OCI-LY7 (cell line): Measurements from ENCODE around the gene CATSPERE. TPM values are rescaled to one million over a fixed set of nuclear protein-coding genes. Genes with fewer than 3 reads are reported as not detected.
"Not testable (repeated sequence)": the region's sequence is repeated elsewhere in the genome, so short reads cannot be mapped to it uniquely, and the experiment has no call there.

Experiments used
- BruUV-seq: library from RNA; stranded (reverse); fragments of 400-500 nt; replicated peaks from 2 replicates; lab custom pipeline; 2021; lab: Mats Ljungman, UMichigan
- CTCF ChIA-PET: fragments of 300-600 bp; sonication (Branson Sonifier 250); formaldehyde crosslinking; loops from one replicate; lab custom pipeline; 2022; ENCODE audit warnings: antibody characterized with exemption; ENCODE audit not compliant: unreplicated experiment; lab: Charles Lee
- POLR2A ChIA-PET: fragments of 300-600 bp; sonication (Branson Sonifier 250); formaldehyde crosslinking; loops from one replicate; lab custom pipeline; 2022; ENCODE audit warnings: antibody characterized with exemption; lab: Charles Lee
- DNase-seq: peaks from one replicate; pipeline ENCODE4 v3.0.0-alpha.2; 2015; ENCODE audit warnings: low spot score
- H2AFZ ChIP-seq: fragments of 200-600 bp; sonication (generic), shearing (Covaris generic); 2 replicates; pipeline ENCODE4 v1.6.1; 2014; ENCODE audit warnings: mild to moderate bottlenecking, antibody characterized with exemption, low read length, moderate library complexity
- H3K27ac ChIP-seq: fragments of 200-600 bp; sonication (generic); 2 replicates; pipeline ENCODE4 v1.5.1; 2014; ENCODE audit warnings: mixed run types, low read depth, mild to moderate bottlenecking, moderate library complexity, low read length, inconsistent platforms; ENCODE audit not compliant: poor library complexity, severe bottlenecking
- H3K36me3 ChIP-seq: fragments of 200-600 bp; sonication (generic); 2 replicates; pipeline ENCODE4 v1.6.1; 2014; ENCODE audit warnings: mild to moderate bottlenecking, antibody characterized with exemption, low read length, moderate library complexity, mixed read lengths; ENCODE audit not compliant: insufficient read depth
- H3K4me1 ChIP-seq: fragments of 200-600 bp; sonication (generic); 2 replicates; pipeline ENCODE4 v1.5.1; 2014; ENCODE audit warnings: mild to moderate bottlenecking, low read length; ENCODE audit not compliant: insufficient read depth, poor library complexity, severe bottlenecking
- H3K4me2 ChIP-seq: fragments of 200-600 bp; sonication (generic); 2 replicates; pipeline ENCODE4 v1.6.1; 2014; ENCODE audit warnings: mild to moderate bottlenecking, low read length
- H3K4me3 ChIP-seq: fragments of 200-600 bp; sonication (generic); 2 replicates; pipeline ENCODE4 v1.5.1; 2014; ENCODE audit warnings: mild to moderate bottlenecking, low read depth, low read length; ENCODE audit not compliant: poor library complexity, severe bottlenecking
- H3K79me2 ChIP-seq: fragments of 200-600 bp; sonication (generic); 2 replicates; pipeline ENCODE4 v1.6.1; 2016; ENCODE audit warnings: low read depth, mild to moderate bottlenecking, low read length, moderate library complexity, mixed read lengths; ENCODE audit not compliant: insufficient read depth
- H3K9me2 ChIP-seq: fragments of 200-600 bp; sonication (generic); 2 replicates; pipeline ENCODE4 v1.6.1; 2016; ENCODE audit warnings: mild to moderate bottlenecking, low read length, mixed read lengths; ENCODE audit not compliant: insufficient read depth
- H3K9me3 ChIP-seq: fragments of 200-600 bp; sonication (generic); 2 replicates; pipeline ENCODE4 v1.6.1; 2014; ENCODE audit warnings: mild to moderate bottlenecking, mixed run types, low read length, mixed read lengths
- H4K20me1 ChIP-seq: fragments of 200-600 bp; sonication (generic); 2 replicates; pipeline ENCODE4 v1.6.1; 2014; ENCODE audit warnings: mild to moderate bottlenecking, antibody characterized with exemption, low read length, moderate library complexity, mixed read lengths; ENCODE audit not compliant: insufficient read depth
- EZH2phosphoT487 ChIP-seq: fragments of 200-600 bp; sonication (generic); IDR thresholded peaks from 2 replicates; pipeline ENCODE4 v1.6.1; 2018; ENCODE audit warnings: low read depth, borderline replicate concordance, mild to moderate bottlenecking, mixed run types, antibody characterized with exemption, low read length, moderate library complexity, mixed read lengths
- intact Hi-C: fragments of 100-400 bp; cut with micrococcal nuclease; formaldehyde crosslinking; loops from one replicate; pipeline ENCODE4 v1.10.0; 2022; ENCODE audit not compliant: unreplicated experiment
- total RNA-seq, 2 experiments: library from RNA; depleted of rRNA in 1 of 2; stranded (reverse); fragments of >200 nt in 1 of 2; shearing (Covaris generic) in 1 of 2; gene quantifications; 2 replicates each; pipeline ENCODE4 v1.2.3, GENCODE V29; 2014 to 2022
- TF ChIP-seq, protein P1 (sequence below): fragments of 200-600 bp; sonication (generic); conservative IDR thresholded peaks from 2 replicates; pipeline ENCODE4 v1.5.1; 2014; ENCODE audit warnings: mild to moderate bottlenecking, antibody characterized with exemption, low read length, moderate library complexity, mixed read lengths

The CATSPERE gene
- total RNA-seq, 2 experiments from 2014 or later = 0.41 to 1.1 TPM

DNA sequence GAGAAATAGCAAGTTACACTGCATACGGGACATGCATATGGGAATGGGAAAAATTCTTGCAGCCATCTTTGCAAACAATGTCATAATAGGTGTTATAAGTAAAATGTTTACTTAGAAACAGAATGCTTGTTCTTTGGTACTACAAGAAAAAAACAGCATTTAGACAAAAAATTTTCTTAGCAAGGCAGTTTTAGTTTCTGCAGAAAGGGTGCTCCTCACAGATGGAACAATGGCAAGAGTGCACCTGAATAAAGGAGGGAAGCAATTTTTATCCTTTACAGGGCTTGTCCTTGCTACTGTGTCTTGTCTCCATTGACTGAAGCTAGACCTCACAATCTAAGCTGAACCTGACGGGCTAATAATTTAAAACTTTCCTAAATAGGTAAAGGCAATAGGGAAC lies 112.7 kb downstream of the CATSPERE start:
- intact Hi-C loops = no loop called here
- H4K20me1 ChIP-seq = no peaks in the 10 kb centered on the region
- ChIA-PET POLR2A (no interaction called here), CTCF (no interaction called here)
- H3K36me3 ChIP-seq = no peaks in the 10 kb centered on the region
- H2AFZ ChIP-seq = no peak overlapping the region
- no peak for DNase-seq
- H3K27ac ChIP-seq = no peak overlapping the region
- H3K4me3 ChIP-seq = no peak overlapping the region
- BruUV-seq = no TSS peak
- TF ChIP-seq, protein P1, sequence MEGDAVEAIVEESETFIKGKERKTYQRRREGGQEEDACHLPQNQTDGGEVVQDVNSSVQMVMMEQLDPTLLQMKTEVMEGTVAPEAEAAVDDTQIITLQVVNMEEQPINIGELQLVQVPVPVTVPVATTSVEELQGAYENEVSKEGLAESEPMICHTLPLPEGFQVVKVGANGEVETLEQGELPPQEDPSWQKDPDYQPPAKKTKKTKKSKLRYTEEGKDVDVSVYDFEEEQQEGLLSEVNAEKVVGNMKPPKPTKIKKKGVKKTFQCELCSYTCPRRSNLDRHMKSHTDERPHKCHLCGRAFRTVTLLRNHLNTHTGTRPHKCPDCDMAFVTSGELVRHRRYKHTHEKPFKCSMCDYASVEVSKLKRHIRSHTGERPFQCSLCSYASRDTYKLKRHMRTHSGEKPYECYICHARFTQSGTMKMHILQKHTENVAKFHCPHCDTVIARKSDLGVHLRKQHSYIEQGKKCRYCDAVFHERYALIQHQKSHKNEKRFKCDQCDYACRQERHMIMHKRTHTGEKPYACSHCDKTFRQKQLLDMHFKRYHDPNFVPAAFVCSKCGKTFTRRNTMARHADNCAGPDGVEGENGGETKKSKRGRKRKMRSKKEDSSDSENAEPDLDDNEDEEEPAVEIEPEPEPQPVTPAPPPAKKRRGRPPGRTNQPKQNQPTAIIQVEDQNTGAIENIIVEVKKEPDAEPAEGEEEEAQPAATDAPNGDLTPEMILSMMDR = no peak
- TF ChIP-seq EZH2phosphoT487 = no peak
- H3K9me2 ChIP-seq = no peaks in the 10 kb centered on the region
- no peaks in the 10 kb centered on the region for H3K4me1 ChIP-seq
- H3K79me2 ChIP-seq = no peaks in the 10 kb centered on the region
- no peak overlapping the region for H3K4me2 ChIP-seq
- peaks cover 23% of the 10 kb centered on the region for H3K9me3 ChIP-seq

DNA sequence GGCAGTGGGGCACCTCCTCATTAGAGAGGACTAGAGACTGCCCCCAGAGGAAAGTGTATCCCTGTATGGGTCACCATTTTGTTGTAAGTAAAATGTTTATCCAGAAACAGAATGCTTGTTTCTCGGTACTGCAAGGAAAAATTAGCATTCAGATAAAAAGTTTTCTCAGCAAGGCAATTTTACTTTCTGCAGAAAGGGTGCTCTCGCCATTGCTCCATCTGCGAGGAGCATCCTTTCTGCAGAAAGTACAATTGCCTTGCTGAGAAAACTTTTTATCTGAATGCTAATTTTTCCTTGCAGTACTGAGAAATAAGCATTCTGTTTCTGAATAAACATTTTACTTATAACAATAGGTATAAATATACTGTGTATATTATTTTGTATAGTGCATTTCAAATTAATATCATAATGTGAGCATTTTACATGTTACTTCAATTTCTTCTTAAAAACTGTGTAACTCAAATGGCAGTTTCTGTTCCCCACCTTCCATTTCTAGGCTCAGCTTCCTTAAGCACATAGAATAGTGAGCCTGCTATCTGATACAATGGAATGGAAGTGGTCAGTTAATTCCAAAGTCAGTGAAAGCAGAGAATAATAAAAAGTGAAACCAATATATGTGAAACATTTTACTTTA lies 115.3 kb downstream of the CATSPERE start:
- H3K9me3 ChIP-seq = peaks cover 27% of the 10 kb centered on the region
- no peak overlapping the region for H3K27ac ChIP-seq
- no peak overlapping the region for H3K4me2 ChIP-seq
- H3K9me2 ChIP-seq = no peaks in the 10 kb centered on the region
- H3K4me1 ChIP-seq = no peaks in the 10 kb centered on the region
- TF ChIP-seq EZH2phosphoT487 = no peak
- TF ChIP-seq, protein P1 = no peak
- no peaks in the 10 kb centered on the region for H4K20me1 ChIP-seq
- no peaks in the 10 kb centered on the region for H3K36me3 ChIP-seq
- CTCF ChIA-PET = no interaction called here
- DNase-seq = peak; percentile 26
- intact Hi-C loops = no loop called here
- no peak overlapping the region for H2AFZ ChIP-seq
- no TSS peak for BruUV-seq
- no peak overlapping the region for H3K4me3 ChIP-seq
- H3K79me2 ChIP-seq = no peaks in the 10 kb centered on the region
- POLR2A ChIA-PET = no interaction called here

DNA sequence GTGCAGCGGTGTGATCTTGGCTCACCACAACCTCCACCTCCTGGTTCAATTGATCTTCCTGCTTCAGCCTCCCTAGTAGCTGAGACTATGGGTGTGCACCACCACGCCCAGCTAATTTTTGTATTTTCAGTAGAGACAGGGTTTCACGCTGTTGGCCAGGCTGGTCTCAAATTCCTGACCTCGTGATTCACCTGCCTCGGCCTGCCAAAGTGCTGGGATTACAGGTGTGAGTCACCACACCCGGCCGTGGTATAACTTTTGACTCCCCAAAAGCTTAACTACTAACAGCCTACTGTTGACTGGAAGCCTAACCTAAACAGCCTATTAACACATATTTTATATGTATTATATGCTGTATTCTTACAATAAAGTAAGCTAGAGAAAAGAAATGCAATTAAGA lies 117.1 kb downstream of the CATSPERE start:
- intact Hi-C loops, H3K4me1 ChIP-seq, H3K79me2 ChIP-seq, H3K4me3 ChIP-seq, BruUV-seq, H3K27ac ChIP-seq, POLR2A ChIA-PET, H3K36me3 ChIP-seq, H3K9me2 ChIP-seq, H3K4me2 ChIP-seq, DNase-seq, H4K20me1 ChIP-seq, H2AFZ ChIP-seq, CTCF ChIA-PET: not testable (repeated sequence)
- H3K9me3 ChIP-seq = peaks cover 27% of the 10 kb centered on the region
